GM19099 (cell line): ENCODE measurements around the gene VTI1B.
A peak's percentile ranks its signal among the peaks of the same experiment; 100 is the strongest.

Source experiments
- POLR2A ChIP-seq: IDR thresholded peaks from 3 replicates; pipeline ENCODE4 v1.6.1; 2011; ENCODE audit warnings: low read depth; ENCODE audit not compliant: insufficient read length; ENCODE audit errors: extremely low read depth

Gene VTI1B

DNA sequence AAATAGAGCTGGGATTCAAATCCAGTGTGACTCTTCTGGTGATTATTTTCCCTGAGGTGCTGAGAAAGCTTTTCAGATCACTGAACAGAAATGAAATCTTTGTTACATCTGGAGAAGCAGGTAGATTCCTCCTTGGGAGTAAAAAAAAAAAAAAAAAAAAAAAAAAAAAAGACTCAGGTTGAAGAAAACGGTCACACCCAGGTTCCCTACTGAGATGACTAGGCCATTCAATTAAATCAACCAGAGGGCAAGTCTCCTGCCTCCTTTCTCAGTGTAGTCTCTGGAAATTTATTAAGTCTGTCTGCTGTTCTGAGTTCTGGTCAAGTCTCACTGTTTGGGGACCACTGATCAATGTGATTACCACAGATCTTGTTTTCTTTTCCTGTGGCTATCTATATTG lies 30.7 kb downstream of the VTI1B start:
- no peak for TF ChIP-seq POLR2A

- no peak for TF ChIP-seq POLR2A
Observed at GRCh38 chr14:67641902-67642749, 32.3 kb downstream of the VTI1B start.

DNA sequence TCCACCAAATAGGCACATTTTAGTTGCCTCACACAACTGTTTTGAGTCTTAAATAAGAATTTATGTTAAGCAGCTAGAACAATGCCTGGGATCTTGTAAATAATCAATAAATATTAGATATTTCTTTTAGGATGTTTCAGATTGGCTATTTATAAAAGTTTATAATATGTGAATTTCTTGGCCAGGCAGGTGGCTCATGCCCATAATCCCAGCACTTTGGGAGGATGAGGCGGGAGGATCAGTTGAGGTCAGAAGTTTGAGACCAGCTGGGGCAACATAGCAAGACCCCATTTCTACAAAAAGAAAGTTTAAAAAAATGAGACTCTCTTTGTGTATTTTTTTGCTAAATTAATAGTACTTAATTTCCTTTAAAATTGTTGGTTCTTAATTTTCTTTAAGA lies 33.0 kb downstream of the VTI1B start:
- no peak for TF ChIP-seq POLR2A

DNA sequence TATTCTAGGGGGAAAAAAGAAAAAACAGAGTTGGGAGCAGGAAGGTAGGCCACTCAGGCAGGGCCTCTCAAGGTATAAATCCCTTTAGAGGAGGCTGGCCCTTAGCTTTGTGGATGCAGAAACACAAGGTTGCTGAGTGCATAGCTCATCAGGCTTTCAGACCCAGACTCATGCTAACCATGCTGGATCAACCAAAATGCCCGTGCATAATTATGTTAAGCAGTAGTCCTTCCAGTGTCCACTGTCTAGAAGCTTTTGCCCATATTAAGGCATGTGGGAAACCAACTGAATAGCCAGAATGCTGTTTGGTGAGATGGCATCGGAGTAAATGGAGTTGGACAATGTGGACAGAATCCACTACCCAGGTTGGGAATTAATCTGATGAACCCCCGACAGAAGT lies 35.8 kb downstream of the VTI1B start:
- TF ChIP-seq POLR2A = no peak

DNA sequence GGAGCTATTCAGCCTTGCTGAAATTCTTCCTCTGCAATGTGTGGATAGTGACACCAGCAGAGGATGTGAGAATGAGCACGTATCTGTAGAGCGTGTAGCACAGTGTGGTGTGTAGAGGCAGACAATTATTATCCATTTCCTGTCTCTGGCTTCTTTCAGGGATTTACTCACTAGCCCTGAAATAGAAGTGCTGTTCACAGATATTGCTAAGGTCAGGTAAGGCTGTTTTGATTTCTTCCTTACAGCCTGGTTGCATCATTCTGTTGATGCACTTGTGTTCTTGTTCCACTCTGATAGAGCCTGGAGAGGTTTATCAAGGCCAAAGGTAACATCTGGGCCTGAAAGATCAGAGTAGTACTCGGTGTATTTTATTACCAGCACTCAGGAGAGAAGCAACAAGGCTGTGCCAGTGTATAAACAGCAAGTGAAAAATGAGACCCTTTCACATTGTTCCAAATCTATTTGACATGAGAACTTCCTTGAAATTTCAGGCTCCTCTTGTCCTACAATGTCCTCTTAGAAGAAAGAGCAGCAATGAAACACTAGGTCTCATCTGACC lies 38.0 kb downstream of the VTI1B start:
- TF ChIP-seq POLR2A = no peak

GRCh38 chr14:67633451-67634147 lies 40.8 kb downstream of the VTI1B start:
- no peak for TF ChIP-seq POLR2A

DNA sequence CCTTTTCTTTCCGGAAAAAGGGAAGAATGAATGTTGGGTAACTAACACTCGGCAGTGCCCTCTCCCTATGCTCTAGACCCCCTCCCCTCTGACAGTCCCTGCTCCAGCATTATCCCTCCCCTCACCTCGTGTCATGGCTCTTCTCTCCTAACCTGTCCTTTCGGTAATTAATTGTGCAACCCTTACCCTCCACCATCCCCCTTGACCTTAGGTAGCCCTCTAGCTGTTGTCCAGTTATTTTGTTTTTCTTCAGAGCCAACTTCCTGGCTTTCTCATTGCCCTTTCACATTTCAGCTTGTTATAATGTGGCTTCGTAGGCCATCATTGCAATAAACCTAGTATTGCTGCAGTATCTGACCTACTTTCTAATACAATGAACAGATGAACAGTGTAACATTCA lies 43.5 kb downstream of the VTI1B start:
- TF ChIP-seq POLR2A = no peak

DNA sequence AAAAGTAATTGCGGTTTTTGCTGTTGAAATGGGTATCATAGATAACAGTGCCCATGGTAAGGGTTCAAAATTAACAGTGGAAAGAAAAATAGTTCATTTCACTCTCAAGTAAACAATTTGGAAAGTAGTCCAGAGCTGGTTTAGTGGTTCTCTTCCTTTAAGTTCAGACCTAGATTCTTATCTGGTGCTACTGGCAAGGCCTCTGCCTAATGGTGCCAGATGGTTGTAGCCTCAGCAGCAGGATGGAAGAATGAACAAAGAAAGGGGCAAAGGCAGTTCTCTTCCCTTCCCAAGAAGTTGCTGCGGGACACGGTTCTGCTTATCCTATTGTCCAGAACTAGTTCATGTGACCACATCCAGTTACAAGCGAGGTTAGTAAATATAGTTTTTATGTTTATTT lies 44.2 kb downstream of the VTI1B start:
- no peak for TF ChIP-seq POLR2A

GRCh38 chr14:67627519-67627918 lies 46.9 kb downstream of the VTI1B start:
- no peak for TF ChIP-seq POLR2A

GRCh38 chr14:67623114-67623513 lies 51.3 kb downstream of the VTI1B start:
- TF ChIP-seq POLR2A = no peak

DNA sequence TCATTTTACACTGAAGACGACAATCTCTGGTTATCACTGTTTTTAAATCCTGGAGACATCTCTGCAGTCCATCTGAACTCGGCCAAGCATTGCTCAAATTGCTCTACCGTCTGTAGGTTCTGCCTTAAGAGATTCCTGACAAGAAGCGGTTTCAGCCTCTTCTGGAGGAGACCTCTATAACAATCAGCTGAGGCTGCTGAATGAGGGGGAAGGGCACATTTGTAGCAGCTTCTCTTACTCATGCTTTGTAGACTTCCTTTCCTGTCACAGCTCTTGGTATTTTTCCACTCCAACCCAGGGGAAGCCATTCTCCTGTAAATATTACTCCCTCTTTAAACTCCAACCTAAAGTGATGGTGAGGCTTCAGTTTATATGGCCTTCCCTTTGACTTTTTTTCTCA lies 51.8 kb downstream of the VTI1B start:
- TF ChIP-seq POLR2A = no peak

DNA sequence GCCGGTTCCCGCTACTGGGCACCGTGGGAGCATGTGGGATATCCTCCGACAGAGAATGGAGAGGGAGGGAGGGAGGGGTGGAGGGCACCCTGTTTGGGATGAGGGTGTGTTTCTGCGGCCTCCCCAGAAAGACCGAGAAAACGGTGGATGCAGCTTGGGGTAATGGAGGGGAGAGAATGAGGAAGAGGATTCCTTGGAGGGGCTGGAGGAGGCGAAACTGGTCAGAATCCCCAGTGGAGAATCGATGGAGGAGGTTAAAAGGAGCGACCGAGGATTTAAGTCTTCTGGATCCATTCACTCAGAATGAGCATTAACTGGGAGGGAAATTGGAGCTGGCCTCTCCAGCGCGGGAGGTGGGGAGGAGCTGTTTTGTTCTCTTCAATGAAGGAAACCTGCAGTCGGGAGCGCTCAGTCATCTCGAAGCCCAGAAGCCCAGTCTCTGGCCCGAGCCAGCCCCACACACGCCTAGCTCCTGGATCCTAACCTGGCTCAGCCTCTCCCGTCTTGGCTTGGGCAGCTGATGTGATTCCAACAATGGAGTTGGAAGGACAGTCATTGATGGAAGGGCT lies 54.1 kb downstream of the VTI1B start:
- TF ChIP-seq POLR2A = no peak

- TF ChIP-seq POLR2A = peak; percentile 27
Observed at GRCh38 chr14:67619446-67620216, 54.8 kb downstream of the VTI1B start, which contains the start of gene ARG2. Gene ARG2, plus strand, starts transcription at chr14:67619920. Its CDS starts 58 bp downstream, at chr14:67619978.

- TF ChIP-seq POLR2A = no peak
Observed at GRCh38 chr14:67618617-67619063, 55.8 kb downstream of the VTI1B start.

DNA sequence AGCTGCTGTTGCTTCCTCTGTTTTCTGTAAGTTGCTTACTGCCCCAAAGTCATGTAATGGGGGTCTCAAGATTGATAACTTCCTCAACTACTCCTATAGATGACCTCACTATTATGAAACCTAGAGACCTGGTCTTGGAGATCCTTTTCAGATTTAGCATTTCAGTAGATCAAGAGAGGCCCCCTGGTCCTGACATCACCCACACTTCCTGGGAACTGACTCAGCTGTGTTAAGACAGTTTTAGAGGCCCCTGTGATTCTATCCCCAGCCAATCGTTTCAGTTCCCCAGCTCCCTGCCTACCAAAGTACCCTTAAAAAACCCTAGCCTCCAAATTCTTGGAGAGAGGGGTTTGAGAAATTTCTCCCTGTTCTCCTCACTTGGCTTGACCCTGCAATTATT lies 63.9 kb downstream of the VTI1B start:
- no peak for TF ChIP-seq POLR2A
